ENCODE measurements around the gene LRRN2. TPM values are rescaled to one million over a fixed set of nuclear protein-coding genes. Genes with fewer than 3 reads are reported as not detected.

The LRRN2 gene
- total and polyA plus RNA-seq, 9 of the 15 experiments (the other 6 are each of a cell fraction or from before 2014, with no cell fraction given), result 0.05 TPM; not detected in 8

DNA sequence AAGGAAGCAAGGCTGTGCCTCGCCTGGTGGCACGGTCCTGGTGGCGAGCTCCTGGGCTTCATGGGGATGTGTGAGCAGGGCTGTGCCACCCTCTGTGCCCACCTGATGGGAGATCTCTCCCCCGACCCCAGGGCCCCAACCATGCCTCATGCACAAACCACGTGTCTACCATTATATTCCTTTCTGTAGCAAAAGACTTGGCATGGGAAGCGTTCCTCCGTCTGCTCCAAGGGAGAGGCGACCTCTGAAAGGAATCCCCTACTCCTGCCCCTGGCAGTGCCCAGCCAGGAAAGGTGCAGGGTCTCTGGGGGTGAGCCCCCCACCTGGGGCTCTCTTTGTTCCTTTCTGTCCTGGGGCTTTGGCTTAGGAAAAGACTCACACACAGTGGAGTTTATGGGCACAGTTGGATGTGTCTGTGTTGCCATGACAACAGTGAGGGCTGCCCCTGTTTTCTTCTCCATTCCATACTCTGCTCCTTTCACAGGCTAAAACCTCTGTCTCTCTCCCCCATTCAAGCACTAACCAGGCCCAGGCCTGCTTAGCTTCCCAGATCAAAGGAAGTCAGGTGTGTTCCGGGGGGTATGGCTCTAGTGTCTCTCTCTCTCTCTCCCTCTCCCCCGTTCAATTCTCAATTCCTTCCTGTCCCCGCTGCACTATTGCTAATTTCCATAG lies 21.4 kb upstream of the LRRN2 start (continued):
- TF ChIP-seq ZNF707 (CRISPR knock-in tag; conservative IDR thresholded peaks at IDR 0.05), result no peak
- no peak for TF ChIP-seq FIP1L1 (IDR thresholded peaks at IDR 0.05; ENCODE audit: low read depth, low read length, poor library complexity, severe bottlenecking)
- no peak for TF ChIP-seq ZNF217 (CRISPR knock-in tag; IDR thresholded peaks at IDR 0.05)
- TF ChIP-seq CBFA2T3 (IDR thresholded peaks at IDR 0.05), result no peak
- TF ChIP-seq POLR2AphosphoS5 (IDR thresholded peaks at IDR 0.05; ENCODE audit: control insufficient read depth, insufficient read depth, low read depth, low read length), result no peak
- no peak for TF ChIP-seq ZSCAN32 (CRISPR knock-in tag; IDR thresholded peaks at IDR 0.05)
- TF ChIP-seq, protein P1, sequence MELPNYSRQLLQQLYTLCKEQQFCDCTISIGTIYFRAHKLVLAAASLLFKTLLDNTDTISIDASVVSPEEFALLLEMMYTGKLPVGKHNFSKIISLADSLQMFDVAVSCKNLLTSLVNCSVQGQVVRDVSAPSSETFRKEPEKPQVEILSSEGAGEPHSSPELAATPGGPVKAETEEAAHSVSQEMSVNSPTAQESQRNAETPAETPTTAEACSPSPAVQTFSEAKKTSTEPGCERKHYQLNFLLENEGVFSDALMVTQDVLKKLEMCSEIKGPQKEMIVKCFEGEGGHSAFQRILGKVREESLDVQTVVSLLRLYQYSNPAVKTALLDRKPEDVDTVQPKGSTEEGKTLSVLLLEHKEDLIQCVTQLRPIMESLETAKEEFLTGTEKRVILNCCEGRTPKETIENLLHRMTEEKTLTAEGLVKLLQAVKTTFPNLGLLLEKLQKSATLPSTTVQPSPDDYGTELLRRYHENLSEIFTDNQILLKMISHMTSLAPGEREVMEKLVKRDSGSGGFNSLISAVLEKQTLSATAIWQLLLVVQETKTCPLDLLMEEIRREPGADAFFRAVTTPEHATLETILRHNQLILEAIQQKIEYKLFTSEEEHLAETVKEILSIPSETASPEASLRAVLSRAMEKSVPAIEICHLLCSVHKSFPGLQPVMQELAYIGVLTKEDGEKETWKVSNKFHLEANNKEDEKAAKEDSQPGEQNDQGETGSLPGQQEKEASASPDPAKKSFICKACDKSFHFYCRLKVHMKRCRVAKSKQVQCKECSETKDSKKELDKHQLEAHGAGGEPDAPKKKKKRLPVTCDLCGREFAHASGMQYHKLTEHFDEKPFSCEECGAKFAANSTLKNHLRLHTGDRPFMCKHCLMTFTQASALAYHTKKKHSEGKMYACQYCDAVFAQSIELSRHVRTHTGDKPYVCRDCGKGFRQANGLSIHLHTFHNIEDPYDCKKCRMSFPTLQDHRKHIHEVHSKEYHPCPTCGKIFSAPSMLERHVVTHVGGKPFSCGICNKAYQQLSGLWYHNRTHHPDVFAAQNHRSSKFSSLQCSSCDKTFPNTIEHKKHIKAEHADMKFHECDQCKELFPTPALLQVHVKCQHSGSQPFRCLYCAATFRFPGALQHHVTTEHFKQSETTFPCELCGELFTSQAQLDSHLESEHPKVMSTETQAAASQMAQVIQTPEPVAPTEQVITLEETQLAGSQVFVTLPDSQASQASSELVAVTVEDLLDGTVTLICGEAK (IDR thresholded peaks at IDR 0.05), result no peak
- TF ChIP-seq, protein P1 (CRISPR knock-in tag; IDR thresholded peaks at IDR 0.05), result no peak
- no peak for TF ChIP-seq SOX6 (IDR thresholded peaks at IDR 0.05)
- TF ChIP-seq TEAD2 (tag; IDR thresholded peaks at IDR 0.05), result no peak
- TF ChIP-seq, protein P2, sequence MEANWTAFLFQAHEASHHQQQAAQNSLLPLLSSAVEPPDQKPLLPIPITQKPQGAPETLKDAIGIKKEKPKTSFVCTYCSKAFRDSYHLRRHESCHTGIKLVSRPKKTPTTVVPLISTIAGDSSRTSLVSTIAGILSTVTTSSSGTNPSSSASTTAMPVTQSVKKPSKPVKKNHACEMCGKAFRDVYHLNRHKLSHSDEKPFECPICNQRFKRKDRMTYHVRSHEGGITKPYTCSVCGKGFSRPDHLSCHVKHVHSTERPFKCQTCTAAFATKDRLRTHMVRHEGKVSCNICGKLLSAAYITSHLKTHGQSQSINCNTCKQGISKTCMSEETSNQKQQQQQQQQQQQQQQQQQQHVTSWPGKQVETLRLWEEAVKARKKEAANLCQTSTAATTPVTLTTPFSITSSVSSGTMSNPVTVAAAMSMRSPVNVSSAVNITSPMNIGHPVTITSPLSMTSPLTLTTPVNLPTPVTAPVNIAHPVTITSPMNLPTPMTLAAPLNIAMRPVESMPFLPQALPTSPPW (CRISPR knock-in tag; IDR thresholded peaks at IDR 0.05), result no peak; the same call in 1 of the 2 replicates
- TF ChIP-seq HDAC1 (IDR thresholded peaks at IDR 0.05), result no peak
- TF ChIP-seq FOXJ2 (tag; IDR thresholded peaks at IDR 0.05), result peak; percentile 87
- TF ChIP-seq BRD9 (IDR thresholded peaks at IDR 0.05; ENCODE audit: low read depth, partially characterized antibody), result no peak
- TF ChIP-seq SREBF1 (IDR thresholded peaks at IDR 0.05; ENCODE audit: borderline replicate concordance, low read depth, low read length), result no peak
- no peak for TF ChIP-seq EGR1 (conservative IDR thresholded peaks at IDR 0.05)
- no peak for TF ChIP-seq ZNF766 (CRISPR knock-in tag; conservative IDR thresholded peaks at IDR 0.05)

All from K562 (cell line).